ENCODE measurements around the gene WNT8B. TPM values are rescaled to one million over a fixed set of nuclear protein-coding genes. Genes with fewer than 3 reads are reported as not detected.

WNT8B gene
- total and polyA plus RNA-seq, 2 donors (not counting 1 experiment from before 2014, with no cell fraction given), result not detected

- Mint-ChIP-seq H3K4me1 (peaks cover 17% of the 10 kb centered on the region), H3K9me3 (ENCODE audit: insufficient read depth) (no peaks in the 10 kb centered on the region), H3K27ac (no peak overlapping the region), H3K27me3 (peaks cover 7% of the 10 kb centered on the region), H3K4me3 (no peak overlapping the region)
- H3K27ac ChIP-seq (ENCODE audit: low read length in 2 of 2), result no peak overlapping the region
- no peak overlapping the region for H3K4me3 ChIP-seq (ENCODE audit: control extremely low read depth in 1 of 5, extremely low read depth in 1 of 5, insufficient read depth in 1 of 5, low read depth in 2 of 5, low read length in 4 of 5)
- no peak for TF ChIP-seq EZH2 (IDR thresholded peaks at IDR 0.05; ENCODE audit: borderline replicate concordance, insufficient read depth, low read depth, low read length, poor library complexity, severe bottlenecking)
- TF ChIP-seq, protein P1, sequence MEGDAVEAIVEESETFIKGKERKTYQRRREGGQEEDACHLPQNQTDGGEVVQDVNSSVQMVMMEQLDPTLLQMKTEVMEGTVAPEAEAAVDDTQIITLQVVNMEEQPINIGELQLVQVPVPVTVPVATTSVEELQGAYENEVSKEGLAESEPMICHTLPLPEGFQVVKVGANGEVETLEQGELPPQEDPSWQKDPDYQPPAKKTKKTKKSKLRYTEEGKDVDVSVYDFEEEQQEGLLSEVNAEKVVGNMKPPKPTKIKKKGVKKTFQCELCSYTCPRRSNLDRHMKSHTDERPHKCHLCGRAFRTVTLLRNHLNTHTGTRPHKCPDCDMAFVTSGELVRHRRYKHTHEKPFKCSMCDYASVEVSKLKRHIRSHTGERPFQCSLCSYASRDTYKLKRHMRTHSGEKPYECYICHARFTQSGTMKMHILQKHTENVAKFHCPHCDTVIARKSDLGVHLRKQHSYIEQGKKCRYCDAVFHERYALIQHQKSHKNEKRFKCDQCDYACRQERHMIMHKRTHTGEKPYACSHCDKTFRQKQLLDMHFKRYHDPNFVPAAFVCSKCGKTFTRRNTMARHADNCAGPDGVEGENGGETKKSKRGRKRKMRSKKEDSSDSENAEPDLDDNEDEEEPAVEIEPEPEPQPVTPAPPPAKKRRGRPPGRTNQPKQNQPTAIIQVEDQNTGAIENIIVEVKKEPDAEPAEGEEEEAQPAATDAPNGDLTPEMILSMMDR (IDR thresholded peaks at IDR 0.05), result no peak
- peaks cover 0 to 10% (median 5%) of the 10 kb centered on the region in 4 experiments for H3K27me3 ChIP-seq (replicated peaks in 1 of 4; ENCODE audit: control extremely low read depth in 1 of 4, control insufficient read depth in 3 of 4, insufficient read depth in 4 of 4, low read length in 3 of 4)
- peaks cover 0 to 3% (median 0%) of the 10 kb centered on the region in 3 donors for H3K9me3 ChIP-seq (ENCODE audit: control extremely low read depth in 1 of 3, control insufficient read depth in 2 of 3, insufficient read depth in 1 of 3, low read length in 2 of 3)
- over 99% methylated on average over 8 of the region's 9 CpGs for WGBS (ENCODE audit: insufficient coverage)
- peaks cover 13% of the 10 kb centered on the region in 2 donors for H3K4me1 ChIP-seq (ENCODE audit: control insufficient read depth in 2 of 2, insufficient read depth in 2 of 2, low read length in 2 of 2)
- H3K79me2 ChIP-seq (ENCODE audit: control insufficient read depth, insufficient read depth, low read length), result no peaks in the 10 kb centered on the region
- H2AFZ ChIP-seq (ENCODE audit: insufficient read depth, low read depth, low read length, poor library complexity, severe bottlenecking), result no peak overlapping the region
- H3K9ac ChIP-seq (ENCODE audit: low read length), result no peak overlapping the region
- POLR2A ChIA-PET, result no interaction called here
- ATAC-seq (ENCODE audit: low read depth) (no peak), DNase-seq (no peak)
- intact Hi-C loops (cut with micrococcal nuclease), result no loop called here
- H3K4me2 ChIP-seq (replicated peaks; ENCODE audit: low read depth, low read length, poor library complexity, severe bottlenecking), result no peak overlapping the region
- H3K36me3 ChIP-seq (replicated peaks in 1 of 2; ENCODE audit: control extremely low read depth in 1 of 2, control insufficient read depth in 1 of 2, extremely low read depth in 1 of 2, insufficient read depth in 2 of 2, low read length in 1 of 2), result peaks cover 12 to 29% of the 10 kb centered on the region in 2 experiments
- CTCF ChIA-PET, result interaction anchor here (0.6 to 1.8 kb wide), 8 partner anchors 9 to 789 kb away, joined by 3 to 6 read pairs (median 4); partner anchors contain the start of gene HIF1AN
- peaks cover 5% of the 10 kb centered on the region for H4K20me1 ChIP-seq (ENCODE audit: control insufficient read depth, insufficient read depth, low read length, poor library complexity, severe bottlenecking)
Observed at GRCh38 chr10:100522945-100523344, 60.1 kb downstream of the WNT8B start.

GRCh38 chr10:100524206-100524605 is 61.4 kb downstream of the WNT8B start:
- H3K36me3 ChIP-seq (replicated peaks in 1 of 2; ENCODE audit: control extremely low read depth in 1 of 2, control insufficient read depth in 1 of 2, extremely low read depth in 1 of 2, insufficient read depth in 2 of 2, low read length in 1 of 2), result peaks cover 12 to 29% of the 10 kb centered on the region in 2 experiments
- no peak overlapping the region for H3K4me3 ChIP-seq (ENCODE audit: control extremely low read depth in 1 of 5, extremely low read depth in 1 of 5, insufficient read depth in 1 of 5, low read depth in 2 of 5, low read length in 4 of 5)
- WGBS (ENCODE audit: insufficient coverage), result 83% methylated on average over 3 of the region's 6 CpGs
- H3K4me2 ChIP-seq (replicated peaks; ENCODE audit: low read depth, low read length, poor library complexity, severe bottlenecking), result no peak overlapping the region
- H3K9me3 ChIP-seq (ENCODE audit: control extremely low read depth in 1 of 3, control insufficient read depth in 2 of 3, insufficient read depth in 1 of 3, low read length in 2 of 3), result peaks cover 0 to 1% (median 0%) of the 10 kb centered on the region in 3 donors
- no peak overlapping the region for H2AFZ ChIP-seq (ENCODE audit: insufficient read depth, low read depth, low read length, poor library complexity, severe bottlenecking)
- ATAC-seq (ENCODE audit: low read depth) (no peak), DNase-seq (no peak)
- H4K20me1 ChIP-seq (ENCODE audit: control insufficient read depth, insufficient read depth, low read length, poor library complexity, severe bottlenecking), result peaks cover 5% of the 10 kb centered on the region
- no peaks in the 10 kb centered on the region for H3K9me3 Mint-ChIP-seq (ENCODE audit: insufficient read depth)
- H3K27ac Mint-ChIP-seq, result no peak overlapping the region
- peaks cover 22% of the 10 kb centered on the region for H3K4me1 Mint-ChIP-seq
- H3K79me2 ChIP-seq (ENCODE audit: control insufficient read depth, insufficient read depth, low read length), result peaks cover 9% of the 10 kb centered on the region
- ChIA-PET POLR2A (no interaction called here), CTCF (interaction anchor here (1.0 to 2.2 kb wide), 2 partner anchors 12 to 13 kb away, joined by 4 to 6 read pairs; partner anchors contain the start of gene HIF1AN)
- peaks cover 0 to 6% (median 1%) of the 10 kb centered on the region in 4 experiments for H3K27me3 ChIP-seq (replicated peaks in 1 of 4; ENCODE audit: control extremely low read depth in 1 of 4, control insufficient read depth in 3 of 4, insufficient read depth in 4 of 4, low read length in 3 of 4)
- H3K4me3 Mint-ChIP-seq, result no peak overlapping the region
- H3K27ac ChIP-seq (ENCODE audit: low read length in 2 of 2), result no peak overlapping the region
- no peak for TF ChIP-seq EZH2 (IDR thresholded peaks at IDR 0.05; ENCODE audit: borderline replicate concordance, insufficient read depth, low read depth, low read length, poor library complexity, severe bottlenecking)
- TF ChIP-seq, protein P1 (IDR thresholded peaks at IDR 0.05), result no peak
- H3K4me1 ChIP-seq (ENCODE audit: control insufficient read depth in 2 of 2, insufficient read depth in 2 of 2, low read length in 2 of 2), result peaks cover 17 to 19% of the 10 kb centered on the region in 2 donors
- no peaks in the 10 kb centered on the region for H3K27me3 Mint-ChIP-seq
- no peak overlapping the region for H3K9ac ChIP-seq (ENCODE audit: low read length)
- intact Hi-C loops (cut with micrococcal nuclease), result no loop called here

Measured in B cell (primary cell).